H54 (cell line): Measurements from ENCODE around the gene FHIP1B.
"Not testable (repeated sequence)": the region's sequence is repeated elsewhere in the genome, so short reads cannot be mapped to it uniquely, and the experiment has no call there.

Source experiments
- DNase-seq: peaks from one replicate; pipeline ENCODE4 v3.0.0; 2011; ENCODE audit warnings: low spot score, mixed read lengths; ENCODE audit not compliant: insufficient read length
- FAIRE-seq: peaks from 3 replicates; lab custom pipeline; 2011; peaks lifted over from hg19 to GRCh38; lab: Jason Lieb, UNC
- POLR2A ChIP-seq: IDR thresholded peaks from 2 replicates; pipeline ENCODE4 v1.6.1; 2011; ENCODE audit warnings: low read depth, mild to moderate bottlenecking, low read length

FHIP1B gene

DNA sequence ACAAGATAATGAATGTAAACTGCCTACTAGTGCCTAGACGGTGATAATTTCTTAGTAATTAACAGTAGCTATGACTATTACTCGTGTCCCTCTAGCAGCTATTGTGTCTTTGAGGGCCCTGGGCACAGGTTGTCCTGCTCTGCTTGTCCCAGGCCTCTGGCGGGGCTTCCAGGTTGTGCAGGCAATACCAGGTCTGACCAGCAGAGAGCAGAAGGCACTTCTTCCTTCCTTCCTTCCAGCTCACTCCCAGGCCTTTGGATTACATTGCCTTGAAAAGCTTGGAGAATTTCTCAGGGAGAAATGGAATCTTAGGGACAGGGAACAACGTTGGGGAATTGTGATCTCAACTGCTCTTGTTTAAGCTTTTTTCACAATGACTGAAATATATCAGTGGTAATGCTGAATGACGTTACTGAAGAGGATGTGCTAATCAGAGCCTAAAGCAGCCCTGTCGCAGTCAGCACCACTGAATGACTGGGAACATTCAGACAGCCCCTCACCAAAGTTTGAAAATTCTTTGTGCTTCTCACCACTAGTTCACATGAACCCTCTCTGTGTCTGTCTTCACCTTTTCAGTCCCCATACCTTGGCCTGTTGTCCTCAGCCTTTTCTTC is 16.8 kb upstream of the FHIP1B start:
- DNase-seq (peak; percentile 84), FAIRE-seq (peak; percentile 15)
- TF ChIP-seq POLR2A: no peak

DNA sequence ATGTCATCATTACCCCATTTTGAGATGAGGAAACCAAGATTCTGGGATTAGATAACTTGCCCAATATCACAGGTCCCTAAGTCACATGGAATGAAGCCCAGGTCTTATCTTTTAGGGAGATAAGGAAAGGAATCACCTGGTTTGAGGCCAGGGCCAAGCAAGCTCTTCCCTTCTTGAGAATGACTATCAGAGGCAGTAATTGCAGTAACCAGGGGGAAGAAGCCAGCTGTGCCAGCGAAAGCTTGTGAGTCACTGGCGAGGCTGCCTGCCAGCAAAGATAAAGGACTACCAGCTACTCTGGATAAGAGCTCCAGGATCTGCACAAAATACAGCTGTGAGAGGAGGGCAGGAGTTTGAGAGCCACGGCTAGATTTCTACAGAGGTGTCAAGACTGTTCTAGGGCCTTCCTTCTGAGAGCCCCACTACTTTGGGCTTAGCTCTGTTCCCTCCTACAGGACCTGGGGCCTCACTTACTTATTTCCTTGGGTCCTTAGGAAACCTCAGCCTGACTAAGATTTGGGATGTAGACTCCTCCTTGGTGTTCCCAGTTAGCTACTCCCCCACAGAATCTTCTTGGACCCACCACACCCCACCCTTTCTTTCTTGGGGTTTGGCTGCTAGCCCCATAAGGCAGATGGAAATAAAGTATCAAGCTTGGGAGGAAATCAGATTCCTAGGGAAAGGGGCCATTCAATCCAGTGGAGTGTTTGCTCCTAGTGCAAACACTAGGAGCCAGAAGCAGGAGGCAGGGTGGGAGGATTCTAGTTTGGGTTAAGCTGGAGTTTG is 15.5 kb upstream of the FHIP1B start:
- peak; percentile 86 for DNase-seq
- TF ChIP-seq POLR2A: no peak
- FAIRE-seq: peak; percentile 88

DNA sequence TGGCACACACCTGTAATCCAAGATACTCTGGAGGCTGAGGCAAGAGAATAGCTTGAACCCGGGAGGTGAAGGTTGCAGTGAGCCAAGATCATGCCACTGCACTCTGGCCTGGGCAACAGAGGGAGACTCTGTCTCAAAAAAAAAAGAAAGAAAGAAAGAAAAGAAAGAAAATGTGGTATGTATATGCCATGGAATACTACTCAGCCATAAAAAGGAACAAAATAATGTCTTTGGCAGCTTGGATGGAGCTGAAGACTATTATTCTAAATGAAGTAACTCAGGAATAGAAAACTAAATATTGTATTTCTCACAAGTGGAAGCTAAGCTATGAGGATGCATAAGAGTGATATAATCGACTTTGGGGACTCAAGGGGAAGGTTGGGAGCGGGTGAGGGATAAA is 14.5 kb upstream of the FHIP1B start:
- not testable (repeated sequence) for DNase-seq, FAIRE-seq

DNA sequence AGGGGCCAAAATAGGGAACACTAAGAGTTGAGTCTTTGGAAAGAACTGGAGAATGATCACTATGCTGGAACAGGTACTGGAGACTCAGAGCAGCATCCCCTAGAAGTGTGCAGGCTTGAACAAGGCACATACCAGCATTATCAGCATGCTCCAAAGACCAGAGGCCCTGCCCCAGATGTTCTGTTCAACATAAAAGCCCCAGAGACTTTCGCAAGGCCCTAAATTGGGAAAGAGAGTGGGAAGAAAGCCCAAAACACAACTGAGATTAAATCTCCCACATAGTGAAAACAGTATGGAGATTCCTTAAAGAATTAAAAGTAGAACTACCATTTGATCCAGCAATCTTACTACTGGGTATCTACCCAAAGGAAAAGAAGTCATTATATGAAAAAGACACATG is 13.8 kb upstream of the FHIP1B start:
- no peak for TF ChIP-seq POLR2A
- FAIRE-seq: no peak
- no peak for DNase-seq

DNA sequence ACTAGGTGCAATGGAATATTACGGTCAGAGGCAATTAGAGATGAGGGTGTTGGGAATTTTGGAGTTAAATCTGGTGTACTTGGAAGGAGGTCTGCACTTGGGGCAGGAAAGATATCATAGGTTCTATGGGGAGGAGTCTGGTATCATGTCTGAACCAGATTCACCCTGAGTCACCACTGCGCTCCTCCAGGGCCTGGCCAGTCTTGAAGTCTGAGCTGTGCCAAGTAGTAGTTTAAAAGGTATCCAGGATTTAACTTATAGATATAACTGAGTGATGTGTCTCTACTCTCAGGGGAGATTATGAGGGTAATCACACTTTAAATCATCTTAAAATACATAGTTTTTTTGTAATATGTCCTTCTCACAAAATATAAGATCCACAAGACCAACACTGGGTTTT is 11.1 kb upstream of the FHIP1B start:
- no peak for FAIRE-seq
- no peak for TF ChIP-seq POLR2A
- no peak for DNase-seq

DNA sequence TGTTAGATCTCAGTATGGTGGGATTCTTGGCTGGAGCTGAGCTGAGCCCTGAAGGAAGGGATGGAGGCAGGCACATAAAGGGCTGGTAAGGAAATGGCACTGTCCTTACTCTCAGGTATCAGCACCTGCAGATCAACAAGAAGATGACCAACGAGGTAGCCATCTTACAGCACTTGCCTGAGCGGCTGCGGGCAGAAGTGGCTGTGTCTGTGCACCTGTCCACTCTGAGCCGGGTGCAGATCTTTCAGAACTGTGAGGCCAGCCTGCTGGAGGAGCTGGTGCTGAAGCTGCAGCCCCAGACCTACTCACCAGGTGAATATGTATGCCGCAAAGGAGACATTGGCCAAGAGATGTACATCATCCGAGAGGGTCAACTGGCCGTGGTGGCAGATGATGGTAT is 6.9 kb upstream of the FHIP1B start:
- DNase-seq: no peak
- TF ChIP-seq POLR2A: no peak
- FAIRE-seq: no peak

DNA sequence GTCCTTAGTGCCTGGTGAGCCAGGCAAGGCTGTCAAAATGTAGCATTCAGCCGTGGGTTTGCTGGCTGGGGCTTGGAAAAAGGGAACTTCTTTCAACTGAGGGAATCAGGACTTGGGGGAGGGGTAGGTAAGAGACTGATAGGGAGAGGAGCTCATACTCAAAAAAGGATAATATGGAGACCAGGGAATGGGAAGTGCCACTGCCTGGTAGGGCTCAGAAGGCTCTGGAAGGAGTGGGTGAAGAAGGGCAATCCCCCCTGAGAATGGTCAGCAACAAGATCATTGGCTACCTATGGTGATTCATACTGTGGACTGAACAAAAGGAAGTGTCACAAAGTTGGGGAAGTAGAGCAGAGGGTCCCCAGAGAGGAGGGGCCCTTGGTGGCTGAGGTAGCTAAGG is 6.3 kb upstream of the FHIP1B start:
- no peak for FAIRE-seq
- no peak for TF ChIP-seq POLR2A
- no peak for DNase-seq

DNA sequence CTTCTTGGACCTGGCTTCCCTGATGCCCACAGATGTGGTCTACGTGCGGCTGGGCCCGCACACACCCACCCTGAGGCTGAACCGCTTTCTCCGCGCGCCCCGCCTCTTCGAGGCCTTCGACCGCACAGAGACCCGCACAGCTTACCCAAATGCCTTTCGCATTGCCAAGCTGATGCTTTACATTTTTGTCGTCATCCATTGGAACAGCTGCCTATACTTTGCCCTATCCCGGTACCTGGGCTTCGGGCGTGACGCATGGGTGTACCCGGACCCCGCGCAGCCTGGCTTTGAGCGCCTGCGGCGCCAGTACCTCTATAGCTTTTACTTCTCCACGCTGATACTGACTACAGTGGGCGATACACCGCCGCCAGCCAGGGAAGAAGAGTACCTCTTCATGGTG is 5.7 kb upstream of the FHIP1B start:
- DNase-seq (no peak), FAIRE-seq (no peak)
- no peak for TF ChIP-seq POLR2A

DNA sequence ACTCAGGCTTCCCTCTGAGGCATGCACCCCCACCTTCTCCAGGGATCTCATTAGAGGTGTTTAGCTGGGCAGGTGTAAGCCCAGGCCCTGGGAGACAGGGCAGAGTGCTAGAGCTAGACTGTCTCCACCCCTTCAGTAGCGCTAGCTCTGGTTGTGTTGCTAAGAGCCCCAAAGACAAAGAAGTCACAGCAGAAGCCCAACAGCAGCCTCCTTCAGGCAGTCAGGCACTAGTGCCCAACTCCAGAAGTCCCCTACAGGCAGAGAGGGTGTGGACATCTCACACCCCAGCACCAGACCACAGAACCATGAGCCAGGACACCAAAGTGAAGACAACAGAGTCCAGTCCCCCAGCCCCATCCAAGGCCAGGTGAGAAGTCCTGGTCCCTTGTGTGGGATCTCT is 4.5 kb upstream of the FHIP1B start, which contains the start of gene CNGA4:
Gene CNGA4, plus strand, starts transcription at position 188 of the 400 bp plus-strand sequence. Its CDS starts 118 bp downstream, at position 306.
- no peak for FAIRE-seq
- no peak for TF ChIP-seq POLR2A

DNA sequence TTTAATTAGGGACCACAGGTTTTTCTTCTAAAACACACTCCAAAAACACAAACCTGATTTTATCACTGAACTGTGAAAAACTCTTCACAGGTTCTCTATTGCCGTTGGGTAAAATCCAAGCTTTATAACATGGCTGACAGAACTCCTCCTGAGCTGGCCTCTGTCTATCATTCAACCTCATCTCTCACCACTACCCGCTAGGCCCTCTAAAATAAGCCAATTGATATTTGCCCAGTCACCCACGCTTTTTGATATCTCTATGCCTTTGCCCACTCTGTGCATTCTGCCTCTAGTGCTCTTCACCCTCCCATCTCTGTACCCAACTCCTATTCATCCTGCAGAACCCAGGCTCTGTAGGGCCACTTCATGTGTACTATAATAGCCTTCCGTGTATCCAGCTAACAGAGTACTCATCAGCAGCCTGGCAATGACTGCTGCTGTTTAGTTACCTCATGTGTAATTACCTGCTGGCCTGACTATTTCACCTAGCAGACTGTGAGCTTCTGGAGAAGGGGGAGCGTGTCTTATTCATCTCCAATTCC is 3.4 kb upstream of the FHIP1B start:
- no peak for TF ChIP-seq POLR2A
- no peak for FAIRE-seq
- no peak for DNase-seq

More for the DNA sequence above, 4.5 kb upstream of the FHIP1B start, which contains the start of gene CNGA4:
- DNase-seq: no peak

DNA sequence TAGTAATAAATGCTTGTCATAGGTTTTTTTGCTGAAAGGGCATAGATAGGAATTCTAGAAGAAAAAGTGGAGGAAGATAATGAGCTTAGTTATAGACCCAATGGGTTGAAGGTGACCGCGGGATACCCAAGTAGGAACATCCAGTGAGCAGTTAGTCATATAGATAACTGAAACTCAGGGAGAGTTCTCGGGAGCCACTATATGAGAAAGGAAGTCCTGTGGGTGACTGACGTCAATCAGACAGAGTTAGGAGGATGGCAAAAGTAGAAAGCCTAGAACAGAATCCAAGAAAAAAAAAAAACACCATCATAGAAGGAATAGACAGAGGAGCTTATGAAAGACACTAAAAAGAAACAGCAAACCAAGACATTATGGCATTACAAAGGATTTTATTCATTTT is 2.8 kb upstream of the FHIP1B start:
- TF ChIP-seq POLR2A: no peak
- FAIRE-seq: no peak

DNA sequence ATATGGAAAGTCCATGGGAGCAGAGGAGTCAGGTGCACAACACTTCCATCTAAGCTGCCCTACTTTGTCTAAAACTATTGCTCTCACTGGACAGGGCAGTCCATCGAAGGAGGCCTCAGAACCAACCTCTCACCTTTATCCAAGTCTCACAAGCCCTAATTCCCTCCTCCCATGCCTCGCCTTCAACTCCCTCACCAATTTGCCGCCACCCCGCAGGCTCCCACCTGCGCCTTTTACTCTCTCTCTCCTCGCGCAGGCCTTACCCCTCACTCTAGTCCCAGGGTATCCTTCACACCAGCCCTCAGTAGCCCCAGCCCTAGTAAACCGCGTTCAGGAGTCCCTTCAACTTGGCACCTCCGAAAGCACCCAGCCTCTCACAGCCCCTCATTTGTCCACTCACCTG is 451 bp downstream of the FHIP1B start:
- no peak for TF ChIP-seq POLR2A
- FAIRE-seq (no peak), DNase-seq (no peak)

More for the DNA sequence above, 2.8 kb upstream of the FHIP1B start:
- no peak for DNase-seq

DNA sequence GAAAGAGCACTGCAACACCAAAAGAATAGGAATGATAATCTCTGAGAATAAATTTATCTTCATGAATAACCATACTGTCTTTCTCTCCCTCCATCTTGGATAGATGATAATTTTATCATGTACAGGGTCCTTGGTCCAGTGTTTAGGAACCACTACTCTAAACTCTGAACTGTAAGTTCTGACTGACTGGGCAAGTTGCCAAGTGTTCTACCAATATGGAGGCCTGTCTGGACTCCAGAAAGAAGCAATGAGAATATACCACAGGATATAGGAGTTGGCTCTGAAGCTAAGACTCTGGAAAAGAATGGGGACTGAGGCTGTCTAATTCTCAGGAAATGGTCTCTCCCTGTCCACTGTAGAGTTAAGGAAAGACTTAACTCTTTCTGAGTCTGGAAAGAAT is 1.5 kb downstream of the FHIP1B start:
- DNase-seq (no peak), FAIRE-seq (no peak)

DNA sequence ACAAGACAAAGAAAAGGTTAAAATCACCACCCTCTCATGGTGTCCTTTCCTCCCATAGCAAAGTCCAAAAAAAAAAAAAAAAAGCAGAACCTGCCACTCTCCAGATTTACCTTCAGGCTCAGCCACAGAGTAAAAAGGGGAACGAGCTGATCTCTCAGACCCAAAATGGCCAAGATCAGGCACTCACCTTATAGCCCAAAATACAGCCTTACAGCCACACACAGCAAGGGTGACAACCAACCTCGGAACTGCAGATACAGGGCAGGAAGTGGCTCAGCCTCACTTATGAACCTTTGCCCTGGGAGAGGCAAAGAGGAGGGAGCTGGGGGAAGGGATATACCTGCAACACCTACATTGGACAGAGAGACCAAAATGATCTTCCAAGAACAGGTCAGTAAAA is 4.5 kb downstream of the FHIP1B start:
- DNase-seq: no peak
- no peak for FAIRE-seq
- no peak for TF ChIP-seq POLR2A

More for the DNA sequence above, 1.5 kb downstream of the FHIP1B start:
- no peak for TF ChIP-seq POLR2A
